Nephron (organoid): ENCODE measurements around the gene AGPS.

Source experiments
- H3K27ac Mint-ChIP-seq, 3 experiments: 2 replicates each; pipeline ENCODE4 v1.8.0; 2020; ENCODE audit warnings: mixed read lengths in 3 of 3, mild to moderate bottlenecking in 2 of 3, moderate library complexity in 1 of 3
- H3K27me3 Mint-ChIP-seq: 2 replicates; pipeline ENCODE4 v1.8.0; 2021; ENCODE audit warnings: low read depth, mild to moderate bottlenecking, moderate library complexity, mixed read lengths
- H3K36me3 Mint-ChIP-seq: 2 replicates; pipeline ENCODE4 v1.8.0; 2020; ENCODE audit warnings: low read depth, mixed read lengths
- H3K4me1 Mint-ChIP-seq: 2 replicates; pipeline ENCODE4 v1.8.0; 2020; ENCODE audit warnings: mixed read lengths
- H3K4me3 Mint-ChIP-seq, 3 experiments: 2 replicates each; pipeline ENCODE4 v1.8.0; 2020; ENCODE audit warnings: mild to moderate bottlenecking in 3 of 3, mixed read lengths in 3 of 3, moderate library complexity in 2 of 3
- H3K9me3 Mint-ChIP-seq: 2 replicates; pipeline ENCODE4 v1.8.0; 2020; ENCODE audit warnings: mixed read lengths
- CTCF ChIP-seq, 3 experiments: fragments of 200-600 bp; sonication (generic); IDR thresholded peaks; one replicate each; pipeline ENCODE4 v1.5.0; 2021; ENCODE audit warnings: antibody characterized with exemption in 3 of 3; ENCODE audit not compliant: unreplicated experiment in 3 of 3

The AGPS gene

DNA sequence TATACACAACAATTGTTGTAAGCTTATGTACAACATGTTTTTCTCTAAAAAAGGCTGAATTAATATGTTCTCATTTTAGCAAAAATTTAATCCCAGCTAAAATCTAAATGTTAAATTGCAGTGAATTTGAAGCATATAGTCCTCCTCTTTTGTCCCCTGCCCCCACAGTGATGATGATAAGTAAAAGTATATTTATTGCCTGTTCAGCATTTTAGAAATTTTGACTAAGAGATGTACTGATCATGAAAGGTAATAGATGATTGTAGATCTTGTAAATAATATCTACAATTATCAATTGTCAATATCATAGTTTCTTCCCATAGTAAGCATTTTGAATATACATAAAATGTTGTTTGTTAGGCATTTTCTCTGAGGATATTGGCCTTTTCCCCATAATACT is 113.9 kb downstream of the AGPS start:
- Mint-ChIP-seq H3K36me3 (peaks cover 25% of the 10 kb centered on the region), H3K27ac (no peak overlapping the region), H3K27me3 (no peaks in the 10 kb centered on the region), H3K9me3 (no peaks in the 10 kb centered on the region), H3K4me3 (no peak overlapping the region), H3K4me1 (no peaks in the 10 kb centered on the region)
- TF ChIP-seq CTCF (IDR thresholded peaks at IDR 0.05; ENCODE audit: unreplicated experiment in 3 of 3), result no peak

GRCh38 chr2:177506998-177507397 is 114.4 kb downstream of the AGPS start:
- Mint-ChIP-seq H3K27ac (no peak overlapping the region), H3K4me3 (no peak overlapping the region), H3K27me3 (no peaks in the 10 kb centered on the region)

GRCh38 chr2:177516824-177517544 is 124.4 kb downstream of the AGPS start:
- peak overlapping the region in 1 of 3 experiments; percentile 28 for H3K27ac Mint-ChIP-seq

More at GRCh38 chr2:177506998-177507397, 114.4 kb downstream of the AGPS start:
- TF ChIP-seq CTCF (IDR thresholded peaks at IDR 0.05; ENCODE audit: unreplicated experiment in 3 of 3), result no peak
- Mint-ChIP-seq H3K9me3 (no peaks in the 10 kb centered on the region), H3K4me1 (no peaks in the 10 kb centered on the region), H3K36me3 (peaks cover 25% of the 10 kb centered on the region)

GRCh38 chr2:177518754-177519153 is 126.2 kb downstream of the AGPS start:
- H3K27me3 Mint-ChIP-seq, result no peaks in the 10 kb centered on the region
- H3K36me3 Mint-ChIP-seq, result peaks cover 39% of the 10 kb centered on the region
- H3K4me3 Mint-ChIP-seq, result no peak overlapping the region
- H3K4me1 Mint-ChIP-seq, result peaks cover 16% of the 10 kb centered on the region
- no peak for TF ChIP-seq CTCF (IDR thresholded peaks at IDR 0.05; ENCODE audit: unreplicated experiment in 3 of 3)
- H3K9me3 Mint-ChIP-seq, result no peaks in the 10 kb centered on the region
- H3K27ac Mint-ChIP-seq, result peak overlapping the region in 1 of 3 experiments; percentile 42

More at GRCh38 chr2:177516824-177517544, 124.4 kb downstream of the AGPS start:
- no peak for TF ChIP-seq CTCF (IDR thresholded peaks at IDR 0.05; ENCODE audit: unreplicated experiment in 3 of 3)
- Mint-ChIP-seq H3K4me3 (no peak overlapping the region), H3K4me1 (peaks cover 16% of the 10 kb centered on the region), H3K9me3 (no peaks in the 10 kb centered on the region), H3K36me3 (peaks cover 42% of the 10 kb centered on the region), H3K27me3 (no peaks in the 10 kb centered on the region)

DNA sequence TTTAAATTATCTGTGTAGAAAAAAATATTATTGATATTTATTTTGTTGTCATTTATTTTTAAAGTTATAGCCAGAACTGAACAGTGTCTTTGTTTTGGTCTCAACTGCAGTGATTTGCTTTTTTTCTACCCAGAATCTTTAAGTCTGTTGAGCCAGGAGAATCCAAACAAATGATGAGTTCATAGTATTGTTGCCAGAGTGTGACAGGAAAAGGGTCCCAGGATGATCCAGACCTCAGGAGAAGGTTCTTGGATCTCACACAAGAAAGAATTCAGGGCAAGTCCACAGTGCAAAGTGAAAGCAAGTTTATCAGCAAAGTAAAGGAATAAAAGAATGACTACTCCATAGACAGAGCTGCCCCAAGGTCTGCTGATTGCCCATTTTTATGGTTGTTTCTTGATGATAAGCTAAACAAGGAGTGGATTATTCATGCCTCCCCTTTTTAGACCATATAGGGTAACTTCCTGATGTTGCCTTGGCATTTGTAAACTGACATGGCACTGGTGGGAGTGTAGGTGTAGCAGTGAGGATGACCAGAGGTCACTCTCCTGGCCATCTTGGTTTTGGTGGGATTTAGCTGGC is 127.1 kb downstream of the AGPS start:
- peaks cover 36% of the 10 kb centered on the region for H3K36me3 Mint-ChIP-seq
- H3K4me3 Mint-ChIP-seq, result no peak overlapping the region
- peaks cover 16% of the 10 kb centered on the region for H3K4me1 Mint-ChIP-seq
- no peaks in the 10 kb centered on the region for H3K27me3 Mint-ChIP-seq
- H3K27ac Mint-ChIP-seq, result peak overlapping the region in 2 of 3 experiments; percentile 67 to 92
- no peaks in the 10 kb centered on the region for H3K9me3 Mint-ChIP-seq
- TF ChIP-seq CTCF (IDR thresholded peaks at IDR 0.05; ENCODE audit: unreplicated experiment in 3 of 3), result no peak
